HL-60 (cell line): ENCODE data around the gene RBP2.

Experiments used
- GABPA ChIP-seq: IDR thresholded peaks from 2 replicates; pipeline ENCODE4 v1.6.1; 2012; ENCODE audit warnings: low read depth
- POLR2AphosphoS5 ChIP-seq: IDR thresholded peaks from 2 replicates; pipeline ENCODE4 v1.6.1; 2012; ENCODE audit warnings: low read depth
- SPI1 ChIP-seq: IDR thresholded peaks from 2 replicates; pipeline ENCODE4 v1.6.1; 2012; ENCODE audit warnings: low read depth, mild to moderate bottlenecking, borderline replicate concordance
- TF ChIP-seq, protein P1 (sequence below): IDR thresholded peaks from one replicate; pipeline ENCODE4 v1.5.1; 2011; ENCODE audit warnings: low read length, control low read depth, inconsistent platforms; ENCODE audit not compliant: insufficient read depth
- TF ChIP-seq, protein P2 (sequence below): IDR thresholded peaks from 2 replicates; pipeline ENCODE4 v1.6.1; 2012; ENCODE audit warnings: low read depth; ENCODE audit not compliant: insufficient replicate concordance

DNA sequence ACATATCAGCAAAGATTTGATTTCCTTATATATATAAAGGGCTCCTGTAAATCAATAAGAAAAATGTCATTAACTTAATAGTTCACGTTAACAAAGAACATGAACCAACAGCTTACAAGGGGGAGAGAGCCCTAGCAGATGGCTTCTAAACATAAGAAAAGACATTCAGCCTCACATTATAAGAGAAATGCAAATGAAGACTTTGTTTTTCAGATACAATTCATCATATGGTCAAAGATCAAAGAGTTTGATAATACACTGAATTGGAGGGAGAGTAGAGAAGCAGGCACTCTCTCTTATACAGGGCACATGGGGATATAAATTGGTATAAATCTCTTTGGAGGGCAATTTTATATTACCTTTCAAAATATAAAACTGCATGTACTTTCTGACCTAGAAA, 21.1 kb downstream of the RBP2 start:
- TF ChIP-seq, protein P1, sequence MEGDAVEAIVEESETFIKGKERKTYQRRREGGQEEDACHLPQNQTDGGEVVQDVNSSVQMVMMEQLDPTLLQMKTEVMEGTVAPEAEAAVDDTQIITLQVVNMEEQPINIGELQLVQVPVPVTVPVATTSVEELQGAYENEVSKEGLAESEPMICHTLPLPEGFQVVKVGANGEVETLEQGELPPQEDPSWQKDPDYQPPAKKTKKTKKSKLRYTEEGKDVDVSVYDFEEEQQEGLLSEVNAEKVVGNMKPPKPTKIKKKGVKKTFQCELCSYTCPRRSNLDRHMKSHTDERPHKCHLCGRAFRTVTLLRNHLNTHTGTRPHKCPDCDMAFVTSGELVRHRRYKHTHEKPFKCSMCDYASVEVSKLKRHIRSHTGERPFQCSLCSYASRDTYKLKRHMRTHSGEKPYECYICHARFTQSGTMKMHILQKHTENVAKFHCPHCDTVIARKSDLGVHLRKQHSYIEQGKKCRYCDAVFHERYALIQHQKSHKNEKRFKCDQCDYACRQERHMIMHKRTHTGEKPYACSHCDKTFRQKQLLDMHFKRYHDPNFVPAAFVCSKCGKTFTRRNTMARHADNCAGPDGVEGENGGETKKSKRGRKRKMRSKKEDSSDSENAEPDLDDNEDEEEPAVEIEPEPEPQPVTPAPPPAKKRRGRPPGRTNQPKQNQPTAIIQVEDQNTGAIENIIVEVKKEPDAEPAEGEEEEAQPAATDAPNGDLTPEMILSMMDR, result no peak
- TF ChIP-seq POLR2AphosphoS5, result no peak
- no peak for TF ChIP-seq SPI1
- TF ChIP-seq, protein P2, sequence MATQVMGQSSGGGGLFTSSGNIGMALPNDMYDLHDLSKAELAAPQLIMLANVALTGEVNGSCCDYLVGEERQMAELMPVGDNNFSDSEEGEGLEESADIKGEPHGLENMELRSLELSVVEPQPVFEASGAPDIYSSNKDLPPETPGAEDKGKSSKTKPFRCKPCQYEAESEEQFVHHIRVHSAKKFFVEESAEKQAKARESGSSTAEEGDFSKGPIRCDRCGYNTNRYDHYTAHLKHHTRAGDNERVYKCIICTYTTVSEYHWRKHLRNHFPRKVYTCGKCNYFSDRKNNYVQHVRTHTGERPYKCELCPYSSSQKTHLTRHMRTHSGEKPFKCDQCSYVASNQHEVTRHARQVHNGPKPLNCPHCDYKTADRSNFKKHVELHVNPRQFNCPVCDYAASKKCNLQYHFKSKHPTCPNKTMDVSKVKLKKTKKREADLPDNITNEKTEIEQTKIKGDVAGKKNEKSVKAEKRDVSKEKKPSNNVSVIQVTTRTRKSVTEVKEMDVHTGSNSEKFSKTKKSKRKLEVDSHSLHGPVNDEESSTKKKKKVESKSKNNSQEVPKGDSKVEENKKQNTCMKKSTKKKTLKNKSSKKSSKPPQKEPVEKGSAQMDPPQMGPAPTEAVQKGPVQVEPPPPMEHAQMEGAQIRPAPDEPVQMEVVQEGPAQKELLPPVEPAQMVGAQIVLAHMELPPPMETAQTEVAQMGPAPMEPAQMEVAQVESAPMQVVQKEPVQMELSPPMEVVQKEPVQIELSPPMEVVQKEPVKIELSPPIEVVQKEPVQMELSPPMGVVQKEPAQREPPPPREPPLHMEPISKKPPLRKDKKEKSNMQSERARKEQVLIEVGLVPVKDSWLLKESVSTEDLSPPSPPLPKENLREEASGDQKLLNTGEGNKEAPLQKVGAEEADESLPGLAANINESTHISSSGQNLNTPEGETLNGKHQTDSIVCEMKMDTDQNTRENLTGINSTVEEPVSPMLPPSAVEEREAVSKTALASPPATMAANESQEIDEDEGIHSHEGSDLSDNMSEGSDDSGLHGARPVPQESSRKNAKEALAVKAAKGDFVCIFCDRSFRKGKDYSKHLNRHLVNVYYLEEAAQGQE, result no peak
- no peak for TF ChIP-seq GABPA
